Keratinocyte (primary cell): ENCODE results near the gene NCLN. TPM values are rescaled to one million over a fixed set of nuclear protein-coding genes. Genes with fewer than 3 reads are reported as not detected.
A peak's percentile ranks its signal among the peaks of the same experiment; 100 is the strongest.

Experiments
- DNase-seq: peaks from one replicate; pipeline ENCODE4 v3.0.0-alpha.2; 2011; ENCODE audit warnings: low read depth, missing footprints, low spot score
- FAIRE-seq: peaks from 2 replicates; lab custom pipeline; 2011; peaks lifted over from hg19 to GRCh38; lab: Jason Lieb, UNC
- H2AFZ ChIP-seq: 2 replicates; pipeline ENCODE4 v1.6.0; 2012; ENCODE audit warnings: low read length, control low read depth, inconsistent platforms; ENCODE audit not compliant: control insufficient read depth
- H3K27ac ChIP-seq: 2 replicates; pipeline ENCODE4 v1.5.1; 2011; ENCODE audit warnings: low read length; ENCODE audit not compliant: control insufficient read depth, insufficient read depth
- H3K27me3 ChIP-seq: 3 replicates; pipeline ENCODE4 v1.6.0; 2011; ENCODE audit warnings: low read length; ENCODE audit not compliant: control insufficient read depth, insufficient read depth; ENCODE audit errors: extremely low read depth
- H3K36me3 ChIP-seq, 2 experiments: 2 replicates in 1 of 2; 3 replicates in 1 of 2; pipeline ENCODE4 v1.5.1; 2011; ENCODE audit warnings: low read length in 2 of 2, mild to moderate bottlenecking in 1 of 2; ENCODE audit not compliant: control insufficient read depth in 2 of 2, insufficient read depth in 2 of 2; ENCODE audit errors: extremely low read depth in 1 of 2
- H3K4me1 ChIP-seq: 3 replicates; pipeline ENCODE4 v1.5.1; 2011; ENCODE audit warnings: low read length; ENCODE audit not compliant: control insufficient read depth, insufficient read depth; ENCODE audit errors: extremely low read depth
- H3K4me2 ChIP-seq: 3 replicates; pipeline ENCODE4 v1.6.0; 2011; ENCODE audit warnings: low read depth, low read length; ENCODE audit not compliant: control insufficient read depth, insufficient read depth; ENCODE audit errors: extremely low read depth
- H3K4me3 ChIP-seq, 3 experiments: fragments of 200-600 bp in 1 of 3; sonication (generic) in 1 of 3; 2 replicates in 2 of 3; 3 replicates in 1 of 3; pipeline ENCODE4 v1.5.1; 2011 to 2016; ENCODE audit warnings: low read length in 3 of 3, mild to moderate bottlenecking in 3 of 3, control low read depth in 2 of 3, inconsistent platforms in 1 of 3, low read depth in 1 of 3, mixed read lengths in 1 of 3, mixed run types in 1 of 3, moderate library complexity in 1 of 3; ENCODE audit not compliant: control insufficient read depth in 2 of 3, insufficient read depth in 2 of 3; ENCODE audit errors: extremely low read depth in 1 of 3
- H3K79me2 ChIP-seq: 2 replicates; pipeline ENCODE4 v1.6.0; 2012; ENCODE audit warnings: low read length; ENCODE audit not compliant: control insufficient read depth, insufficient read depth
- H3K9ac ChIP-seq: 3 replicates; pipeline ENCODE4 v1.6.0; 2011; ENCODE audit warnings: low read length; ENCODE audit not compliant: control insufficient read depth, insufficient read depth; ENCODE audit errors: extremely low read depth
- H3K9me1 ChIP-seq: 3 replicates; pipeline ENCODE4 v1.6.0; 2011; ENCODE audit warnings: low read length; ENCODE audit not compliant: control insufficient read depth, insufficient read depth; ENCODE audit errors: extremely low read depth
- H3K9me3 ChIP-seq: 2 replicates; pipeline ENCODE4 v1.5.1; 2012; ENCODE audit warnings: low read depth, low read length; ENCODE audit not compliant: control insufficient read depth
- H4K20me1 ChIP-seq: 3 replicates; pipeline ENCODE4 v1.6.0; 2011; ENCODE audit warnings: low read length; ENCODE audit not compliant: control insufficient read depth, insufficient read depth; ENCODE audit errors: extremely low read depth
- CTCF ChIP-seq, 3 experiments: IDR thresholded peaks in 1 of 3; conservative IDR thresholded peaks in 1 of 3; optimal IDR thresholded peaks in 1 of 3; 2 replicates in 2 of 3; 3 replicates in 1 of 3; pipeline versions ENCODE3 to v1.5.1; 2011; ENCODE audit warnings: low read length in 3 of 3, mild to moderate bottlenecking in 3 of 3, moderate library complexity in 2 of 3, control low read depth in 1 of 3, inconsistent platforms in 1 of 3; ENCODE audit not compliant: insufficient read depth in 2 of 3; ENCODE audit errors: extremely low read depth in 1 of 3
- EZH2 ChIP-seq: IDR thresholded peaks from one replicate; pipeline ENCODE4 v1.6.1; 2012; ENCODE audit warnings: inconsistent platforms, mild to moderate bottlenecking, low read length, moderate library complexity
- dilution Hi-C: fragments of 300-500 bp; cut with MboI; formaldehyde crosslinking; loops from one replicate; pipeline ENCODE4 v1.7.0; 2020; ENCODE audit warnings: low sequenced_read_pairs; ENCODE audit not compliant: extremely low pct_ligation_motif_present
- polyA plus RNA-seq, 5 experiments: library from polyadenylated mRNA; depleted of rRNA in 3 of 5; stranded (reverse) in 3 of 5; stranded (forward) in 1 of 5; unstranded in 1 of 5; fragments of >200 nt; gene quantifications; 1 replicate in 1 of 5; 2 replicates in 3 of 5; 3 replicates in 1 of 5; pipeline versions ENCODE4 v1.2.1 to v1.2.3, GENCODE V29; 2011 to 2012; ENCODE audit warnings: missing spikeins in 2 of 5, low read depth in 1 of 5, low replicate concordance in 1 of 5

The NCLN gene
- polyA plus RNA-seq, 1 donor (not counting 4 experiments of a cell fraction or from before 2014, with no cell fraction given) = 40.5 TPM

- Histone ChIP-seq H3K27ac (peak overlapping the region; percentile 95), H3K9ac (peak overlapping the region; percentile 82)
- TF ChIP-seq EZH2 (no peak), CTCF (optimal IDR thresholded peaks at IDR 0.05 in 1 of 3, IDR thresholded peaks at IDR 0.05 in 1 of 3, conservative IDR thresholded peaks at IDR 0.05 in 1 of 3; ENCODE audit: extremely low read depth in 1 of 3, insufficient read depth in 2 of 3, low read length in 3 of 3) (no peak)
These were observed 9.7 kb upstream of the NCLN start for GRCh38 chr19:3175781-3176714.

GRCh38 chr19:3176715-3177501, 8.8 kb upstream of the NCLN start:
- Histone ChIP-seq H3K9me1 (no peaks in the 10 kb centered on the region), H3K9me3 (no peaks in the 10 kb centered on the region), H2AFZ (no peak overlapping the region), H3K27ac (peak overlapping the region; percentile 95), H3K36me3 (no peaks in the 10 kb centered on the region), H3K79me2 (no peaks in the 10 kb centered on the region), H3K27me3 (no peaks in the 10 kb centered on the region), H3K4me1 (peaks cover 30% of the 10 kb centered on the region), H3K4me2 (peak overlapping the region; percentile 54), H3K4me3 (peak overlapping the region in 1 of 3 experiments; percentile 22), H3K9ac (peak overlapping the region; percentile 82), H4K20me1 (no peaks in the 10 kb centered on the region)
- FAIRE-seq = peak; percentile 86
- no peak for DNase-seq
- dilution Hi-C loops = no loop called here
- no peak for TF ChIP-seq CTCF (optimal IDR thresholded peaks at IDR 0.05 in 1 of 3, IDR thresholded peaks at IDR 0.05 in 1 of 3, conservative IDR thresholded peaks at IDR 0.05 in 1 of 3; ENCODE audit: extremely low read depth in 1 of 3, insufficient read depth in 2 of 3, low read length in 3 of 3)
- no peak for TF ChIP-seq EZH2

More at GRCh38 chr19:3175781-3176714, 9.7 kb upstream of the NCLN start:
- peaks cover 36% of the 10 kb centered on the region for H3K4me1 ChIP-seq
- H3K9me3 ChIP-seq = no peaks in the 10 kb centered on the region
- dilution Hi-C loops = no loop called here
- H3K9me1 ChIP-seq = peaks cover 3% of the 10 kb centered on the region
- no peaks in the 10 kb centered on the region for H4K20me1 ChIP-seq
- H3K36me3 ChIP-seq = no peaks in the 10 kb centered on the region
- FAIRE-seq = peak; percentile 99
- peak overlapping the region; percentile 54 for H3K4me2 ChIP-seq
- peak; percentile 72 for DNase-seq
- no peaks in the 10 kb centered on the region for H3K27me3 ChIP-seq
- H2AFZ ChIP-seq = no peak overlapping the region
- no peaks in the 10 kb centered on the region for H3K79me2 ChIP-seq
- H3K4me3 ChIP-seq = peak overlapping the region in 1 of 3 experiments; percentile 25
